Skeletal muscle satellite cell (primary cell): ENCODE data around the gene CD2.

Experiments used
- H3K27me3 ChIP-seq: 2 replicates; pipeline ENCODE4 v1.7.0; 2013; ENCODE audit warnings: low read length; ENCODE audit not compliant: control insufficient read depth, insufficient read depth
- H3K36me3 ChIP-seq: 2 replicates; pipeline ENCODE4 v1.7.0; 2013; ENCODE audit warnings: mild to moderate bottlenecking, control low read depth, low read length; ENCODE audit not compliant: insufficient read depth
- H3K4me1 ChIP-seq: 2 replicates; pipeline ENCODE4 v1.7.0; 2013; ENCODE audit warnings: low read length; ENCODE audit not compliant: control insufficient read depth, insufficient read depth
- H3K4me2 ChIP-seq: 2 replicates; pipeline ENCODE4 v1.7.0; 2013; ENCODE audit warnings: mild to moderate bottlenecking, low read length
- H3K4me3 ChIP-seq: 2 replicates; pipeline ENCODE4 v1.7.0; 2013; ENCODE audit warnings: low read length
- H3K9ac ChIP-seq: 2 replicates; pipeline ENCODE4 v1.7.0; 2013; ENCODE audit warnings: mild to moderate bottlenecking, low read depth, low read length, moderate library complexity
- H3K9me3 ChIP-seq: replicated peaks from 2 replicates; pipeline ENCODE4 v1.7.0; 2013; ENCODE audit warnings: mild to moderate bottlenecking, control low read depth, low read length

The CD2 gene

GRCh38 chr1:116770625-116771024 is 16.4 kb downstream of the CD2 start:
- Histone ChIP-seq H3K4me3 (no peak overlapping the region), H3K9ac (no peak overlapping the region), H3K9me3 (no peaks in the 10 kb centered on the region), H3K36me3 (no peaks in the 10 kb centered on the region), H3K4me1 (peaks cover 5% of the 10 kb centered on the region), H3K27me3 (no peaks in the 10 kb centered on the region), H3K4me2 (no peak overlapping the region)

DNA sequence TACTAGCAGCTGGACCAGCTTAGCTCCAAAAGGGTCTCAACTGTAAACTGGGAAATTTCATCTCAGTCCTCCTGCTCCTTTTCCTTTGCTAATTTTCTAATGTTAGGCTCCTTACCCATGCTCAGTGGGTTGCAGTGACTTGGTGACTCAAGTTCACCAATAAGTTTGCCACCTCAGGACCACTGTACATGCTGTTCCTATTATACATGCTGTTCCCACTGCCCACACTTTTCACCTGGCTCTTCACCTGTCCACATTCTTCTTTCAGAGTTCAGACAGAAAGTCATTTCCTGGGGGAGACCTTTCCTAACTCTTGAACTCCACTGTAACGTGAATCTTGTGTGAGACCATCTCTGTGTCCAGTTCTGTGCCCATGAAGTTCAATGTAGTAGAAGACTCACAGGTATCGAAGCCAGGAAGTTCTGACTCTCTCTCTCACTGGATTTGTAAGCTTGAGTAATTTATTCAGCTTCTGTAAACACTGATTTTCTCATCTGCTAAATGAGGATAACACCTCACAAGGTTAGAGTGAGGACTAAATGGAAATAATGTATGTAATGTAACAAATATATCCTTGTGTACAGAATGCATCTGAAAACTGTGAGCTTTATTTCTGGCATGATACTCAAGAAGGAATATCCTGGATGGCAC is 17.9 kb downstream of the CD2 start:
- H3K9ac ChIP-seq, result no peak overlapping the region
- H3K36me3 ChIP-seq, result no peaks in the 10 kb centered on the region
- no peaks in the 10 kb centered on the region for H3K9me3 ChIP-seq
- no peak overlapping the region for H3K4me3 ChIP-seq
- no peak overlapping the region for H3K4me2 ChIP-seq
- no peaks in the 10 kb centered on the region for H3K27me3 ChIP-seq
- peaks cover 5% of the 10 kb centered on the region for H3K4me1 ChIP-seq

DNA sequence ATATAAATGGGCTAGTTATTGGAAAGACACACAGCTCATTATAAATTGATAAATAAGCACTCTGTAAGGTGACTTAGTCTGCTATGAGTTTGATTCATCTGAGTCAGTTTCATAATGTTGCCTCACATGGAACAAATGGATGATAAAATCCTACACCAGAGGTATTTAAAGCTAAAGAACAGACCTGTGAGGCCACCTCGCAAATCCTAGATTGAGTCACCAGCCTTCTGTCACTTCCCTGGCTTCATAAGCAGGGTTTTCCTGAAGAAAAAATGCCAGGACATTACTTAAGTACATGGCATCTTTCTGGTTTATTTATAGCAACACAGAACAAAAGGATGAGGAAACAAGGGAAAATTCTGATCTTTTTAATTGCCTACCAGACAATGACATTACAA is 18.4 kb downstream of the CD2 start:
- Histone ChIP-seq H3K36me3 (no peaks in the 10 kb centered on the region), H3K4me3 (no peak overlapping the region), H3K9me3 (no peaks in the 10 kb centered on the region), H3K4me1 (peaks cover 5% of the 10 kb centered on the region), H3K4me2 (no peak overlapping the region), H3K27me3 (no peaks in the 10 kb centered on the region), H3K9ac (no peak overlapping the region)

DNA sequence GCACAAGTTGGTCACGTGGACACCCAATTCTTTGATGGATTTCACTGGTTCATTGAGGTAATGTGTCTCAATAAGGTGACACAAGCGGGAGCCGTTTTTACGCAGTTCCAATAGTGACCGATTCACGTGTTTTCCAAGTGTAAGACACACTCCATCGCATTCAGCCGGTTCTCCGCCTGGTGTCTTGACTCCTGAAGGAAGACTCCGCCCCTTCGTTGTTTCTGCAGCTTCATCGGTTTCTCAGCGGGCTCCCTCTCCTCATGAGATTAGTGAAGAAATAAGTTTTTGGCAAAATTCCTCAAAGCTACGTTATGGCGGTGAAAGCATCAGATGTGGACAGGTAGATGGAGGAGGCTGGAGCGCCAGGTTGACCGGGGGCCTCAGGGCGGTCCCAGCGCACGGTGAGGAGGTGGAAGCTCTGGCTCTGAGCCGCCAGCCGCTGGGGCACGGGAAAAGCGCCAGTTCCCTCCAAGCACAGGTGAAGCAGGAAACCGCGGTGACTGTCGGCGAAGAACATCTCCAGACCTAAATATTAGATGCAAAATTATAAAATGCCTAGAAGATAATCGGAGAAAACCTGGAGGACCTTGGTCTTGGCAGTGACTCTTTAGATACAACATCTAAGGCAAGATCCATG is 21.0 kb downstream of the CD2 start:
- Histone ChIP-seq H3K9me3 (no peaks in the 10 kb centered on the region), H3K27me3 (peaks cover 2% of the 10 kb centered on the region), H3K9ac (no peak overlapping the region), H3K4me2 (no peak overlapping the region), H3K4me3 (no peak overlapping the region), H3K4me1 (peaks cover 5% of the 10 kb centered on the region), H3K36me3 (no peaks in the 10 kb centered on the region)

DNA sequence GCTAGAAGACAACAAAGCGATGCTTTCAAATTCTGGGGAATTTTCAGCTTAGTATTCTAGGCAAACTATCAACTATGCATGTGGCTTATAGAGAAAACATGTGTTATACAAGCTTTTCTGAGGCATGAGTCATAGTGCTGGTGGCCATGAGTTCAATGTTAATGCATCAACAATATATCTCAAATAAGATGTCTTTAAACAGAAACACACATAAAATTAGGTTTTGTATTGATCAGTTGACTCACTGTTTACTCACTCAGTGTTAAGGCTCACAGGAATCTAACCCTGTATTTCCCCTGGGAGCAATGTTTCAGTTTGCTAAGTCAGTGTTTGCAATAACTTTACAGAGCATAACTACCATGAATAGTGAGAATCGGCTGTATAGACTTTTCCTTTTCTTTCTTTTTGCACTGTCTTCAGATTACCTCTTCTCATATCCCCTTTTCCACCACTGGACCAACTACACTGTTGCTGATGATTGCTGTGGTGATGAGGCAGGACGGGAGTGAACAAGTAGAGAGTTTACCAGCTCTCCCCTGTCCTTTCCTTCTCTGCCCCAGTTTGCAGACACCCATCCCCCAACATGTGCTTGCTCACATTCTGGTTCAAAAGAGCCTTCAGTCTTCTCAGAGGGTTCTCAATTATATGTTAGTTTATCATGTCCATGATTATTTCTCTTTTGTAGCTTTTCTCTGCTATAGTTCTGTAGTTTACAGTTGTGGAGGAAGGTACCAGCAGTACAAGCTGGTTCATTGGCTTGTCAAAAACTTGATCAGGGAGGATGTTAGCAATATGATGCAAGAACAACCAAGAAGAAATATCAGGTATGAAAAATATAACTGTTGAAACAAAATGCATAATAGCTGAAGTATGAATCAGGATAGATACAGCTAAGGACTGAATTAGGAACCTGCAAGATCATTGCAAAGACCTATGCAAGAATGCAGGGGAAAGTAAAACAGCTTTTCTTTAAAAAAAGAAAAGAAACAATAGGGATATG is 23.9 kb downstream of the CD2 start:
- no peak overlapping the region for H3K9ac ChIP-seq
- H3K4me1 ChIP-seq, result peaks cover 5% of the 10 kb centered on the region
- H3K4me3 ChIP-seq, result no peak overlapping the region
- no peaks in the 10 kb centered on the region for H3K9me3 ChIP-seq
- peak overlapping the region; percentile 1 for H3K4me2 ChIP-seq
- peaks cover 5% of the 10 kb centered on the region for H3K27me3 ChIP-seq
- H3K36me3 ChIP-seq, result no peaks in the 10 kb centered on the region

- no peak overlapping the region for H3K9ac ChIP-seq
- no peak overlapping the region for H3K4me3 ChIP-seq
- peaks cover 5% of the 10 kb centered on the region for H3K4me1 ChIP-seq
- no peak overlapping the region for H3K4me2 ChIP-seq
- H3K9me3 ChIP-seq, result no peaks in the 10 kb centered on the region
- H3K36me3 ChIP-seq, result no peaks in the 10 kb centered on the region
- H3K27me3 ChIP-seq, result peaks cover 18% of the 10 kb centered on the region
Observed at GRCh38 chr1:116781034-116781433, 26.8 kb downstream of the CD2 start.

DNA sequence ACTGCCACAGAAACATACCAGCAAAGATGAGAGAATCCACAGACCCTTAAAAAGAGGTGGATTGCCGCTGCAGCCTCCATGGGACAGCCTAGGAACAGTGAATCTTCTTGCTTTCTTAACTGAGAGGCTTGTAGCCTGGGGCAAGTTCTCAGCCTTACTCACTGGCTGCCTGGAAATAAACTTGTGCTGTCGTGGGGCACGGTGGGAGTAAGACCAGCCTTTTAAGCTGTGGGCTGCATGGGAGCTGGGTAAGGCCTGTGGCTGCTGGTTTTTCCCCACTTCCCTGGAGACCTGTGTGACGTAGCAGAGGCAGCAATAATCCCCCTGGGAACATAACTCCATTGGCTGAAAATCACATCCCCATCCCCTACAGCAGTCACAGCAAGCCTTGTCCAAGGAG is 30.8 kb downstream of the CD2 start:
- Histone ChIP-seq H3K4me2 (no peak overlapping the region), H3K4me3 (no peak overlapping the region), H3K9ac (no peak overlapping the region), H3K27me3 (peaks cover 26% of the 10 kb centered on the region), H3K9me3 (no peaks in the 10 kb centered on the region), H3K4me1 (no peaks in the 10 kb centered on the region), H3K36me3 (no peaks in the 10 kb centered on the region)

GRCh38 chr1:116786049-116786448 is 31.8 kb downstream of the CD2 start:
- no peaks in the 10 kb centered on the region for H3K9me3 ChIP-seq
- H3K27me3 ChIP-seq, result peaks cover 28% of the 10 kb centered on the region
- H3K4me2 ChIP-seq, result no peak overlapping the region
- no peak overlapping the region for H3K9ac ChIP-seq
- H3K36me3 ChIP-seq, result no peaks in the 10 kb centered on the region
- H3K4me1 ChIP-seq, result no peaks in the 10 kb centered on the region
- H3K4me3 ChIP-seq, result no peak overlapping the region

DNA sequence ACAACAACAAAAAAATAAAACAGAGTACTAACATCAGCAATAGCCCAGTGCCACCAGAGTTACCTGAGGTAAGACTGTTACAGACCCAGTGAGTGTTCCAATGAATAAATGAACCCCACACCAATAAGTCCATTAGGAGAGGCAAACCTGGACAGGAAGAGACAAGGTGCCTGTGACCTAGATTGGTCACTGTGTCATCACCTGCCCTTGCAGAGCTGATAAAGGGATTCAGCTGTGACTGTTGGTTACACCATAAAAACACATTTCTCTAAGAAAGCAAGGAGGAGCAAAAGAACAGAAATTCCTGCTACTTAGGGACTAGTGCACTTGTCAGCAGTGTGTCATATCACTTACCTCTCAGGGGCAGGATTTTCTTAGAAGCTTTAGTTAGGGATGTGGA is 37.5 kb downstream of the CD2 start:
- Histone ChIP-seq H3K9ac (no peak overlapping the region), H3K4me2 (no peak overlapping the region), H3K36me3 (no peaks in the 10 kb centered on the region), H3K9me3 (no peaks in the 10 kb centered on the region), H3K27me3 (peaks cover 20% of the 10 kb centered on the region), H3K4me1 (no peaks in the 10 kb centered on the region), H3K4me3 (no peak overlapping the region)

- Histone ChIP-seq H3K9ac (no peak overlapping the region), H3K36me3 (no peaks in the 10 kb centered on the region), H3K4me3 (no peak overlapping the region), H3K4me2 (no peak overlapping the region), H3K27me3 (peaks cover 25% of the 10 kb centered on the region), H3K9me3 (no peaks in the 10 kb centered on the region), H3K4me1 (no peaks in the 10 kb centered on the region)
Observed at GRCh38 chr1:116793357-116793935, 39.2 kb downstream of the CD2 start.

DNA sequence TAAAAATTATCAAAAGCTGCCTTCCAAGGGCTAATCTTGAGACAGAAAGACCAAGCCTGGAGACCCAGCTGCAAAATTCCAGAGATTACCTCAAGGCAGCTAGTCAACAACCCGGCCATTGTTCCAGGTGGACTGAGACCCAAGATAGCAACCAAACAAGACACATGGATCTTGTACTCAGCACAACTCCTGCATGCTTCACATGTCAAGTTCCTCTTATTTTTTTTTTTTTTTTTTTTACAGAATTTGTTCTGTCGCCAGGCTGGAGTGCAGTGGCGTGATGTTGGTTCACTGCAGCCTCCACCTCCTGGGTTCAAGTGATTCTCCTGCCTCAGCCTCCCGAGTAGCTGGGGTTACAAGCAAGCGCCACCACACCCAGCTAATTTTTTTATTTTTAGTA is 40.1 kb downstream of the CD2 start:
- Histone ChIP-seq H3K4me1 (no peaks in the 10 kb centered on the region), H3K4me3 (no peak overlapping the region), H3K4me2 (no peak overlapping the region), H3K27me3 (peaks cover 25% of the 10 kb centered on the region), H3K9ac (no peak overlapping the region), H3K36me3 (no peaks in the 10 kb centered on the region), H3K9me3 (no peaks in the 10 kb centered on the region)
